D721Med (cell line): Measurements from ENCODE around the gene GJA5.

Experiments used
- DNase-seq: peaks from one replicate; pipeline ENCODE4 v3.0.0; 2011; ENCODE audit warnings: low spot score; ENCODE audit not compliant: insufficient read length
- FAIRE-seq: peaks from 2 replicates; lab custom pipeline; 2011; peaks lifted over from hg19 to GRCh38; lab: Jason Lieb, UNC
- TF ChIP-seq, protein P1 (sequence below): IDR thresholded peaks from 2 replicates; pipeline ENCODE4 v1.5.1; 2012; ENCODE audit warnings: mild to moderate bottlenecking, control low read depth; ENCODE audit not compliant: insufficient read depth; ENCODE audit errors: missing control alignments

The GJA5 gene

DNA sequence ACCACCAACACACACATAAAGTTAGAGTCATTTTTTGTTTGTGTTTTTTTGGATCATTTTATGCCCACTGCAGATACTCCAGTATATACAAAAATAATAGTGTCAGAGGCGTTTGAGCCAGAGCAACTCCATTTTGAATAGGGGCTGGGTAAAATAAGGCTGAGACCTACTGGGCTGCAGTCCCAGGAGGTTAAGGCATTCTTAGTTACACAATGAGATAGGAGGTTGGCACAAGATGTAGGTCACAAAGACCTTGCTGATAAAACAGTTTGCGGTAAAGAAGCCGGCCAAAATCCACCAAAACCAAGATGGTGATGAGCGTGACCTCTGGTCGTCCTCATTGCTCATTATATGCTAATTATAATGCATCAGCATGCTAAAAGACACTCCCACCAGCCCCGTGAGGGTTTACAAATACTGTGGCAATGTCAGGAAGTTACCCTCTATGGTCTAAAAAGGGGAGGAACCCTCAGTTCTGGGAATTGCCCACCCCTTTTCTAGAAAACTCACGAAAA is 40.6 kb downstream of the GJA5 start:
- TF ChIP-seq, protein P1, sequence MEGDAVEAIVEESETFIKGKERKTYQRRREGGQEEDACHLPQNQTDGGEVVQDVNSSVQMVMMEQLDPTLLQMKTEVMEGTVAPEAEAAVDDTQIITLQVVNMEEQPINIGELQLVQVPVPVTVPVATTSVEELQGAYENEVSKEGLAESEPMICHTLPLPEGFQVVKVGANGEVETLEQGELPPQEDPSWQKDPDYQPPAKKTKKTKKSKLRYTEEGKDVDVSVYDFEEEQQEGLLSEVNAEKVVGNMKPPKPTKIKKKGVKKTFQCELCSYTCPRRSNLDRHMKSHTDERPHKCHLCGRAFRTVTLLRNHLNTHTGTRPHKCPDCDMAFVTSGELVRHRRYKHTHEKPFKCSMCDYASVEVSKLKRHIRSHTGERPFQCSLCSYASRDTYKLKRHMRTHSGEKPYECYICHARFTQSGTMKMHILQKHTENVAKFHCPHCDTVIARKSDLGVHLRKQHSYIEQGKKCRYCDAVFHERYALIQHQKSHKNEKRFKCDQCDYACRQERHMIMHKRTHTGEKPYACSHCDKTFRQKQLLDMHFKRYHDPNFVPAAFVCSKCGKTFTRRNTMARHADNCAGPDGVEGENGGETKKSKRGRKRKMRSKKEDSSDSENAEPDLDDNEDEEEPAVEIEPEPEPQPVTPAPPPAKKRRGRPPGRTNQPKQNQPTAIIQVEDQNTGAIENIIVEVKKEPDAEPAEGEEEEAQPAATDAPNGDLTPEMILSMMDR: no peak
- DNase-seq: no peak
- FAIRE-seq: no peak

DNA sequence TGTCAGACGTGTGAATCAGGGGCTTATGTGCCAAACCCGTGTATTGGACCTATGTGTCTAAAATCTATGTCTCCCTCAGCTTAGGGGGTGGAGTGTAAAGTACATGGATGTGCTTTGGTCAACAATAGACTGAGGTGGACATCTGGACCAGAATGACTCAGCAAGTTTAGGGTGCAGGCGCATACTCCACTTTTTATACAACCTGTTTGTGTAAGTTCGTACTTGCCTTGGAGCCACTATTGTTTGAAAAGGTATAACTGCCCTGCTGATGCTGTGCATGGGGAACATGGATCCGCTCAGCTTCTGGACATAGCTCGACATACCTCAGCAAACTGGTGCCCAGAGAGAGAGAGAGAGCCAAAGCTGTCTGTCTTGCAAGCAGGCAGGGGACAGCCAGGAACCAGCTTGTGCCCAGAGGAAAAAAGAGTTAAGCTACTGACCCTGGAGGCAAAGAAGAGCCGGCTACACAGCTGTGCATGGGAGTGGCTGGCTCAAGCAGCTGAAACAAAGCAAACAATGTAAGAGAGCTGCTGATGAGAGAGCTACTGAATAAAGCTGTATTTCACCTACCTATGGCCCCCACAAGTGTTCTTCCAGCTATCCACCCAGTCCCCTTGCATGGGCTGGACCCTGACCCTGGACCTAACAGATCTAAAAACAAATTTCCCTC is 41.2 kb downstream of the GJA5 start:
- TF ChIP-seq, protein P1: no peak
- no peak for FAIRE-seq
- no peak for DNase-seq

DNA sequence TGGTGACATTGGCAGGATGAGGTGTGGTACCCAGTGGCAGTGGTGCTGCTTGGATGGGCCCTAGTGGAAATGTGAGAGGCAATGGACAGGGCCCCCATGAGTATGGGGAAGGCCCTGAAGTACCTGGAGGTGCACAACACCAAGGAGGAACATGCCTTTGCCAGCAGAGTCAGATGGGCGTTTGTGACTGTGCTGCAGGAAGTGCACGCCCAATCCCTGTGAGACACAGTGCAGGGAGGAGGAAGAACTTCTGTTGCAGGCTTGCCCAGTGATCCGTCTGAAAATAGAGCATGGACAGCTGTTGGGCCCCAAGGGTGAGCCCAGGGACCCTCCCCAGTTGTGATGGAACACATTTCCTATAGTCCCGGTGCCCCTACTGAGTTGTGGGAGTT is 42.7 kb downstream of the GJA5 start:
- FAIRE-seq (no peak), DNase-seq (no peak)
- TF ChIP-seq, protein P1: no peak

DNA sequence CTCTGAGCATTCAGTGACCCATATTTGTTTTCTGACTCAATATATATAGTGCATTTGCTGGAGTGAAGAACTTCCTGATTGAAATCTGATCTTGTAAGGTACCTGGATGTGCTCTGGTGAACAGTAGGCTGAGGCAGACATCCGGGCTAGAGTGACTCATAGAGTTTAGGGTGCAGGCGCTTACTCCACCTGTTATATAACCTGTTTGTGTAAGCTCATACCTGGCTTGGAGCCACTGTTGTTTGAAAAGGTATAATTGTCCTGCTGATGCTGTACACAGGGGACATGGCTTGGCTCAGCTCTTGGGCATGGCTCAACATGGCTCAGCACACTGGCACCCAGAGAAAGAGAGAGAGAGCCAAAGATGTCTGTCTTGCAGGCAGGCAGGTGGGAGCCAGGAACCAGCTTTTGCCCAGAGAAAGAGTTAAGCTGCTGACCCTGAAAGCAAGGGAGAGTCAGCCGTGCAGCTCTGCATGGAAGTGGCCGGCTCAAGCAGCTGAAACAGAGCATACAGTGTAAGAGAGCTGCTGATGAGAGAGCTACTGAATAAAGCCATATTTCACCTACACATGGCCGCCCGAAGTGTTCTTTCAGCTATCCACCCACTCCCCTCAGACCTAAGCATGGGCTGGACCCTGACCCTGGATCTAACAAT is 43.2 kb downstream of the GJA5 start:
- FAIRE-seq: no peak
- no peak for DNase-seq

DNA sequence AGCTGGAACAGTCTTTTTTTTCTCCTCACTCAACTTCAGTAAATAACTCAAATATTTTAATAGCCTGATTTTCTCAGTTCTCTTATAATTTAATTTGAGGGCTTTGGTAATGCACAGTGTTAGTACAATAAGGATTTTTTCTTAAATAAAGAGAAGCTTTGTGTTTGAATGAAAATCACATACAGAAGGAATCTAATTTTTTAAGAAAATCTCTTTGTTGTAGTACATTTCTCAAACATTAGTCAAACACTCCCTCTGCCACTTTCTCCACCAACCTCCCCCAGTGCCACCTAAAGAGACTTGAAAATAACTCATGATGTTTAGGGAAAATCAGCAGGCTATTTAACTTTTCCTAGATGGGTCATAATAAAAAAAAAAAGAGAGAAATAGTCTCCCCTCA is 47.8 kb downstream of the GJA5 start:
- no peak for DNase-seq
- FAIRE-seq: no peak
- TF ChIP-seq, protein P1: no peak

More for the DNA sequence above, 43.2 kb downstream of the GJA5 start:
- TF ChIP-seq, protein P1: no peak
